ENCODE data around the gene DNAH11.

GRCh38 chr7:21777921-21778320 is 235.1 kb downstream of the DNAH11 start:
- TF ChIP-seq ATF3 (IDR thresholded peaks at IDR 0.05) (no peak), ATF3 (CRISPR knock-in tag; conservative IDR thresholded peaks at IDR 0.05) (no peak), ZNF274 (IDR thresholded peaks at IDR 0.05; ENCODE audit: borderline replicate concordance, low read depth, low read length) (no peak), CREB1 (IDR thresholded peaks at IDR 0.05) (no peak), CREB1 (CRISPR knock-in tag; IDR thresholded peaks at IDR 0.05) (no peak), ZNF780A (CRISPR knock-in tag; IDR thresholded peaks at IDR 0.05) (no peak)

All from K562 (cell line).